K562 (cell line): ENCODE measurements around the gene CLSTN2. TPM values are rescaled to one million over a fixed set of nuclear protein-coding genes. Genes with fewer than 3 reads are reported as not detected.

Source experiments
- ATAC-seq: fragments of 200-7000 bp; cut with Tn5 transposase; 3 replicates; pipeline ENCODE4 v1.9.1; 2020; ENCODE audit warnings: moderate library complexity
- BruUV-seq: library from RNA; stranded (reverse); fragments of 400-500 nt; replicated peaks from 2 replicates; lab custom pipeline; 2021; lab: Mats Ljungman, UMichigan
- CTCF ChIA-PET: fragments of 300-600 bp; formaldehyde crosslinking; extraction: SDS; loops from one replicate; lab custom pipeline; 2021; ENCODE audit warnings: low intra/inter-chr PET ratio; lab: Yijun Ruan, JAX
- POLR2A ChIA-PET: fragments of 300-600, 350-650 bp; sonication (Branson Sonifier 250); formaldehyde crosslinking; extraction: SDS; loops from one replicate; lab custom pipeline; 2021; ENCODE audit warnings: antibody characterized with exemption, inconsistent platforms; lab: Yijun Ruan, JAX
- DNase-seq, 4 experiments: peaks; one replicate each; pipeline versions ENCODE4 v3.0.0 to v3.0.0-alpha.2; 2011 to 2018; ENCODE audit warnings: low spot score in 3 of 4, mixed read lengths in 3 of 4; ENCODE audit errors: extremely low read depth in 1 of 4
- FAIRE-seq: peaks from 2 replicates; lab custom pipeline; 2011; peaks lifted over from hg19 to GRCh38; lab: Jason Lieb, UNC
- H2AFZ ChIP-seq: 2 replicates; pipeline ENCODE4 v1.6.0; 2011; ENCODE audit warnings: low read depth, low read length, control low read depth, inconsistent platforms
- H3K27ac ChIP-seq: fragments of 200-600 bp; 3 replicates; pipeline ENCODE4 v1.8.0; 2011; ENCODE audit warnings: low read depth, mild to moderate bottlenecking, control low read depth, inconsistent platforms, low read length, moderate library complexity, mixed read lengths; ENCODE audit errors: extremely low read depth
- H3K27me3 ChIP-seq, 2 experiments: fragments of 300-600 bp in 1 of 2; 2 replicates in 1 of 2; 3 replicates in 1 of 2; pipeline versions ENCODE4 v1.6.0 to v1.8.0; 2011; ENCODE audit warnings: inconsistent platforms in 2 of 2, low read length in 2 of 2, mild to moderate bottlenecking in 1 of 2, mixed read lengths in 1 of 2, moderate library complexity in 1 of 2; ENCODE audit not compliant: control insufficient read depth in 2 of 2, insufficient read depth in 2 of 2
- H3K36me3 ChIP-seq: fragments of 300-600 bp; 3 replicates; pipeline ENCODE4 v1.8.0; 2011; ENCODE audit warnings: mild to moderate bottlenecking, low read length, inconsistent platforms; ENCODE audit not compliant: control insufficient read depth, insufficient read depth
- H3K4me1 ChIP-seq, 2 experiments: fragments of 200-600 bp in 1 of 2; replicated peaks in 1 of 2; 2 replicates in 1 of 2; 3 replicates in 1 of 2; pipeline versions ENCODE4 v1.5.1 to v1.8.0; 2011; ENCODE audit warnings: inconsistent platforms in 2 of 2, low read length in 2 of 2, mild to moderate bottlenecking in 1 of 2, mixed read lengths in 1 of 2, moderate library complexity in 1 of 2; ENCODE audit not compliant: control insufficient read depth in 2 of 2, insufficient read depth in 2 of 2
- H3K4me2 ChIP-seq: 2 replicates; pipeline ENCODE4 v1.6.1; 2011; ENCODE audit warnings: low read length, control low read depth, inconsistent platforms, mixed read lengths; ENCODE audit not compliant: insufficient read depth
- H3K4me3 ChIP-seq: fragments of 200-600 bp; sonication (generic), shearing (Covaris generic); 2 replicates; pipeline ENCODE4 v1.5.1; 2016; ENCODE audit warnings: control low read depth, inconsistent platforms
- H3K79me2 ChIP-seq: fragments of 200-600 bp; 3 replicates; pipeline ENCODE4 v1.8.0; 2011; ENCODE audit warnings: low read length, inconsistent platforms; ENCODE audit not compliant: control insufficient read depth, insufficient read depth
- H3K9ac ChIP-seq, 2 experiments: 2 replicates each; pipeline versions ENCODE4 v1.6.0 to v1.6.1; 2011; ENCODE audit warnings: low read depth in 2 of 2, low read length in 2 of 2, control low read depth in 1 of 2, inconsistent platforms in 1 of 2, mild to moderate bottlenecking in 1 of 2, mixed read lengths in 1 of 2; ENCODE audit not compliant: insufficient read depth in 1 of 2
- H3K9me1 ChIP-seq: one replicate; pipeline ENCODE4 v1.6.0; 2011; ENCODE audit warnings: inconsistent platforms, mild to moderate bottlenecking, low read length, moderate library complexity; ENCODE audit not compliant: control insufficient read depth, insufficient read depth
- H3K9me3 ChIP-seq: replicated peaks from 2 replicates; pipeline ENCODE4 v1.5.1; 2011; ENCODE audit warnings: low read depth, low read length, inconsistent platforms; ENCODE audit not compliant: control insufficient read depth, insufficient read depth
- H4K20me1 ChIP-seq: replicated peaks from 2 replicates; pipeline ENCODE4 v1.6.1; 2011; ENCODE audit warnings: low read length, inconsistent platforms, mixed read lengths; ENCODE audit not compliant: control insufficient read depth, insufficient read depth
- ASH1L ChIP-seq: fragments of 450-650 bp; IDR thresholded peaks from 2 replicates; pipeline ENCODE4 v1.6.1; 2018; ENCODE audit warnings: borderline replicate concordance, mild to moderate bottlenecking, low read depth; ENCODE audit not compliant: partially characterized antibody
- BCL6 ChIP-seq: fragments of 250-450 bp; sonication (Bioruptor Pico); IDR thresholded peaks from 2 replicates; pipeline ENCODE4 v1.4.0; 2020
- HIVEP1 ChIP-seq: fragments of 250-450 bp; sonication (Bioruptor Pico); IDR thresholded peaks from 2 replicates; pipeline ENCODE4 v1.4.0; 2020; ENCODE audit warnings: mild to moderate bottlenecking
- PTTG1 ChIP-seq: fragments of 450-650 bp; IDR thresholded peaks from 2 replicates; pipeline ENCODE4 v1.6.1; 2016; ENCODE audit warnings: low read depth, mild to moderate bottlenecking, missing genetic modification characterization, missing compliant biosample characterization
- SIN3B ChIP-seq: fragments of 450-650 bp; IDR thresholded peaks from 2 replicates; pipeline ENCODE4 v1.6.1; 2017; ENCODE audit warnings: low read depth, mild to moderate bottlenecking, moderate library complexity
- SREBF1 ChIP-seq: fragments of 150-350 bp; IDR thresholded peaks from 2 replicates; pipeline ENCODE4 v1.6.1; 2014; ENCODE audit warnings: antibody characterized with exemption, low read depth, low read length, borderline replicate concordance
- ZNF766 ChIP-seq: fragments of 200-800 bp; sonication (Bioruptor generic); conservative IDR thresholded peaks from 2 replicates; pipeline ENCODE4 v1.6.1; 2016; ENCODE audit warnings: missing genetic modification characterization, missing compliant biosample characterization
- ZNF77 ChIP-seq: fragments of 250-450 bp; sonication (Bioruptor Pico); IDR thresholded peaks from 2 replicates; pipeline ENCODE4 v1.5.0; 2020
- WGBS: fragments of 100-300 bp; shearing (Covaris generic); methylation state at CpG from one replicate; pipeline ENCODE4 v1.1.6; 2016; ENCODE audit warnings: low coverage, mixed read lengths; ENCODE audit not compliant: insufficient coverage; ENCODE audit errors: missing lambda C conversion rate; 5-methylcytosine and 5-hydroxymethylcytosine counted together
- in situ Hi-C: fragments of 300-500 bp; cut with MboI; formaldehyde crosslinking; loops from 4 replicates; pipeline ENCODE4 v1.15.0; 2018; ENCODE audit warnings: inconsistent platforms, mixed read lengths
- intact Hi-C: fragments of 100-400 bp; cut with micrococcal nuclease; formaldehyde crosslinking; loops from 2 replicates; pipeline ENCODE4 v1.14.2; 2022
- polyA plus RNA-seq, 8 experiments: library from polyadenylated mRNA; depleted of rRNA in 4 of 8; stranded (reverse) in 5 of 8; unstranded in 3 of 8; fragments of >200 nt; fragmentation: Nextera tagmentation in 2 of 8; fragmentation: Illumina TruSeq in 1 of 8; extraction: Ambion mirVana in 2 of 8; extraction: Trizol in 1 of 8; gene quantifications; 2 replicates each; pipeline versions ENCODE4 v1.2.1 to v1.2.3, GENCODE V29; 2011 to 2014; ENCODE audit warnings: inconsistent platforms in 1 of 8, missing spikeins in 1 of 8
- total RNA-seq, 7 experiments: library from RNA; depleted of rRNA in 6 of 7; stranded (reverse); fragments of >200 nt in 6 of 7; fragmentation: Illumina TruSeq in 2 of 7; extraction: Trizol in 2 of 7; gene quantifications; 2 replicates each; pipeline versions ENCODE4 v1.2.1 to v1.2.3, GENCODE V29; 2011 to 2021; ENCODE audit warnings: low replicate concordance in 1 of 7

CLSTN2 gene
- total and polyA plus RNA-seq, 9 of the 15 experiments (the other 6 are each of a cell fraction or from before 2014, with no cell fraction given): 0.02 to 0.04 (median 0.04) TPM; not detected in 6

- no TSS peak for BruUV-seq
- Histone ChIP-seq H3K9me1 (no peaks in the 10 kb centered on the region), H3K79me2 (no peaks in the 10 kb centered on the region), H3K36me3 (no peaks in the 10 kb centered on the region), H3K27me3 (peaks cover 0 to 6% of the 10 kb centered on the region in 2 experiments; a peak in 2 of 5 replicates), H3K9ac (no peak overlapping the region), H3K4me1 (no peaks in the 10 kb centered on the region), H3K4me2 (no peak overlapping the region), H4K20me1 (no peaks in the 10 kb centered on the region), H3K27ac (no peak overlapping the region), H2AFZ (no peak overlapping the region), H3K4me3 (no peak overlapping the region), H3K9me3 (no peaks in the 10 kb centered on the region)
- intact Hi-C loops: no loop called here
- 2% methylated on average over 3 of the region's 3 CpGs for WGBS
- ATAC-seq (no peak), FAIRE-seq (no peak), DNase-seq (no peak)
- in situ Hi-C loops: no loop called here
- POLR2A ChIA-PET: interaction anchor here (0.5 to 1.0 kb wide), 4 partner anchors 9 to 221 kb away, joined by 3 read pairs; no protein-coding TSS in a partner anchor
- CTCF ChIA-PET: no interaction called here
- TF ChIP-seq ZNF77 (CRISPR knock-in tag) (no peak), ZNF766 (no peak), BCL6 (no peak), SREBF1 (no peak), ASH1L (no peak), SIN3B (no peak), HIVEP1 (CRISPR knock-in tag) (no peak), PTTG1 (no peak)
Observed at GRCh38 chr3:140408252-140408651, 473.3 kb downstream of the CLSTN2 start.
